Measurements from ENCODE around the gene RNU5D-1. TPM values are rescaled to one million over a fixed set of nuclear protein-coding genes. Genes with fewer than 3 reads are reported as not detected.

The RNU5D-1 gene
- total and polyA plus RNA-seq, 2 of the 13 experiments (the other 11 are each of a cell fraction or from before 2014, with no cell fraction given), result 165 TPM; not detected in 1

DNA sequence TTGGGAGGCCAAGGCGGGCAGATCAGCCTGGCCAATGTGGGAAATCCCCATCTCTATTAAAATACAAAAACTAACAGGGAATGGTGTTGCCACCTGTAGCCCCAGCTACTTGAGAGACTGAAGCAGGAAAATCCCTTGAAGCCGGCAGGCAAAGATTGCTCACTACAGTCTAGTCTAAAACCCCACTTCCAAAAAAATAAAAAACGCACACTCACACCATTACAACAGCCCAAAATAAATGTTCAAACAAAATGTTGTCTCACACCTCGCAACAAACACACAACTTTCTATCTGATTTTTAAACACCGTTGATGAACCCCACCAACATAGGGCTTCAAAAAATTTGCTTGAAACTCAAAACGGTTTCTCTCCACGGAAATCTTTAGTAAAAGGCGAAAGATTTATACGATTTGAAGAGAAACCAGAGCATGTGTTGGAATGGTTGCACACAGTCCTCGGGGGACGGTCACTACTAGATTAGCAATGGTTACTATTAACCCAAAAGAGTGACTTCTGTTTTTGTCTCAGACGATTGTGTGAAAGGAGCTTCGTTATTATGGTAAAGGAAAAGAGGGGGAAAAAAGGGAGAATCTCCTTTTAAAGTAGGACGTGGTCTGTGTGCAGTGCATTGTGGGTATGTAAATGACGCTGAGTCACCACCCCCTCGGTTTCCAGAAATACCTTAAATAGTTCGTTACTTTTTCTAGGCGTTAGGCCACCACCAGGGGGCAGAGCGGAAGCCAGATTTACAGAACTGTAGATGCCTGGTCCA, at the start of gene RNU5D-1 (continued):
- TF ChIP-seq, protein P1, sequence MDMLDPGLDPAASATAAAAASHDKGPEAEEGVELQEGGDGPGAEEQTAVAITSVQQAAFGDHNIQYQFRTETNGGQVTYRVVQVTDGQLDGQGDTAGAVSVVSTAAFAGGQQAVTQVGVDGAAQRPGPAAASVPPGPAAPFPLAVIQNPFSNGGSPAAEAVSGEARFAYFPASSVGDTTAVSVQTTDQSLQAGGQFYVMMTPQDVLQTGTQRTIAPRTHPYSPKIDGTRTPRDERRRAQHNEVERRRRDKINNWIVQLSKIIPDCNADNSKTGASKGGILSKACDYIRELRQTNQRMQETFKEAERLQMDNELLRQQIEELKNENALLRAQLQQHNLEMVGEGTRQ (IDR thresholded peaks at IDR 0.05; ENCODE audit: low read depth, low read length), result no peak
- TF ChIP-seq, protein P1 (CRISPR knock-in tag; IDR thresholded peaks at IDR 0.05; ENCODE audit: borderline replicate concordance), result peak; percentile 39; the same call in 1 of the 2 replicates
- TF ChIP-seq, protein P2, sequence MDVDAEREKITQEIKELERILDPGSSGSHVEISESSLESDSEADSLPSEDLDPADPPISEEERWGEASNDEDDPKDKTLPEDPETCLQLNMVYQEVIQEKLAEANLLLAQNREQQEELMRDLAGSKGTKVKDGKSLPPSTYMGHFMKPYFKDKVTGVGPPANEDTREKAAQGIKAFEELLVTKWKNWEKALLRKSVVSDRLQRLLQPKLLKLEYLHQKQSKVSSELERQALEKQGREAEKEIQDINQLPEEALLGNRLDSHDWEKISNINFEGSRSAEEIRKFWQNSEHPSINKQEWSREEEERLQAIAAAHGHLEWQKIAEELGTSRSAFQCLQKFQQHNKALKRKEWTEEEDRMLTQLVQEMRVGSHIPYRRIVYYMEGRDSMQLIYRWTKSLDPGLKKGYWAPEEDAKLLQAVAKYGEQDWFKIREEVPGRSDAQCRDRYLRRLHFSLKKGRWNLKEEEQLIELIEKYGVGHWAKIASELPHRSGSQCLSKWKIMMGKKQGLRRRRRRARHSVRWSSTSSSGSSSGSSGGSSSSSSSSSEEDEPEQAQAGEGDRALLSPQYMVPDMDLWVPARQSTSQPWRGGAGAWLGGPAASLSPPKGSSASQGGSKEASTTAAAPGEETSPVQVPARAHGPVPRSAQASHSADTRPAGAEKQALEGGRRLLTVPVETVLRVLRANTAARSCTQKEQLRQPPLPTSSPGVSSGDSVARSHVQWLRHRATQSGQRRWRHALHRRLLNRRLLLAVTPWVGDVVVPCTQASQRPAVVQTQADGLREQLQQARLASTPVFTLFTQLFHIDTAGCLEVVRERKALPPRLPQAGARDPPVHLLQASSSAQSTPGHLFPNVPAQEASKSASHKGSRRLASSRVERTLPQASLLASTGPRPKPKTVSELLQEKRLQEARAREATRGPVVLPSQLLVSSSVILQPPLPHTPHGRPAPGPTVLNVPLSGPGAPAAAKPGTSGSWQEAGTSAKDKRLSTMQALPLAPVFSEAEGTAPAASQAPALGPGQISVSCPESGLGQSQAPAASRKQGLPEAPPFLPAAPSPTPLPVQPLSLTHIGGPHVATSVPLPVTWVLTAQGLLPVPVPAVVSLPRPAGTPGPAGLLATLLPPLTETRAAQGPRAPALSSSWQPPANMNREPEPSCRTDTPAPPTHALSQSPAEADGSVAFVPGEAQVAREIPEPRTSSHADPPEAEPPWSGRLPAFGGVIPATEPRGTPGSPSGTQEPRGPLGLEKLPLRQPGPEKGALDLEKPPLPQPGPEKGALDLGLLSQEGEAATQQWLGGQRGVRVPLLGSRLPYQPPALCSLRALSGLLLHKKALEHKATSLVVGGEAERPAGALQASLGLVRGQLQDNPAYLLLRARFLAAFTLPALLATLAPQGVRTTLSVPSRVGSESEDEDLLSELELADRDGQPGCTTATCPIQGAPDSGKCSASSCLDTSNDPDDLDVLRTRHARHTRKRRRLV (CRISPR knock-in tag; IDR thresholded peaks at IDR 0.05), result peak; percentile 100
- TF ChIP-seq SRF (IDR thresholded peaks at IDR 0.05; ENCODE audit: low read depth, low read length) (peak; percentile 81), CEBPG (CRISPR knock-in tag; IDR thresholded peaks at IDR 0.05) (0 out of 2 replicates have a peak, but pooled peaks have one; percentile 42), RCOR2 (CRISPR knock-in tag; IDR thresholded peaks at IDR 0.05) (peak; percentile 22; the same call in 1 of the 2 replicates), ZNF75D (CRISPR knock-in tag; IDR thresholded peaks at IDR 0.05; ENCODE audit: borderline replicate concordance) (no peak), ZNF124 (CRISPR knock-in tag; IDR thresholded peaks at IDR 0.05) (peak; percentile 90), ZNF570 (CRISPR knock-in tag; IDR thresholded peaks at IDR 0.05; ENCODE audit: borderline replicate concordance) (no peak), ZNF564 (CRISPR knock-in tag; IDR thresholded peaks at IDR 0.05) (no peak)
- TF ChIP-seq, protein P3, sequence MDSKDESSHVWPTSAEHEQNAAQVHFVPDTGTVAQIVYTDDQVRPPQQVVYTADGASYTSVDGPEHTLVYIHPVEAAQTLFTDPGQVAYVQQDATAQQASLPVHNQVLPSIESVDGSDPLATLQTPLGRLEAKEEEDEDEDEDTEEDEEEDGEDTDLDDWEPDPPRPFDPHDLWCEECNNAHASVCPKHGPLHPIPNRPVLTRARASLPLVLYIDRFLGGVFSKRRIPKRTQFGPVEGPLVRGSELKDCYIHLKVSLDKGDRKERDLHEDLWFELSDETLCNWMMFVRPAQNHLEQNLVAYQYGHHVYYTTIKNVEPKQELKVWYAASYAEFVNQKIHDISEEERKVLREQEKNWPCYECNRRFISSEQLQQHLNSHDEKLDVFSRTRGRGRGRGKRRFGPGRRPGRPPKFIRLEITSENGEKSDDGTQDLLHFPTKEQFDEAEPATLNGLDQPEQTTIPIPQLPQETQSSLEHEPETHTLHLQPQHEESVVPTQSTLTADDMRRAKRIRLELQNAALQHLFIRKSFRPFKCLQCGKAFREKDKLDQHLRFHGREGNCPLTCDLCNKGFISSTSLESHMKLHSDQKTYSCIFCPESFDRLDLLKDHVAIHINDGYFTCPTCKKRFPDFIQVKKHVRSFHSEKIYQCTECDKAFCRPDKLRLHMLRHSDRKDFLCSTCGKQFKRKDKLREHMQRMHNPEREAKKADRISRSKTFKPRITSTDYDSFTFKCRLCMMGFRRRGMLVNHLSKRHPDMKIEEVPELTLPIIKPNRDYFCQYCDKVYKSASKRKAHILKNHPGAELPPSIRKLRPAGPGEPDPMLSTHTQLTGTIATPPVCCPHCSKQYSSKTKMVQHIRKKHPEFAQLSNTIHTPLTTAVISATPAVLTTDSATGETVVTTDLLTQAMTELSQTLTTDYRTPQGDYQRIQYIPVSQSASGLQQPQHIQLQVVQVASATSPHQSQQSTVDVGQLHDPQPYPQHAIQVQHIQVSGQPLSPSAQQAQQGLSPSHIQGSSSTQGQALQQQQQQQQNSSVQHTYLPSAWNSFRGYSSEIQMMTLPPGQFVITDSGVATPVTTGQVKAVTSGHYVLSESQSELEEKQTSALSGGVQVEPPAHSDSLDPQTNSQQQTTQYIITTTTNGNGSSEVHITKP (CRISPR knock-in tag; IDR thresholded peaks at IDR 0.05; ENCODE audit: low read depth), result no peak; the same call in 1 of the 2 replicates
- TF ChIP-seq, protein P4, sequence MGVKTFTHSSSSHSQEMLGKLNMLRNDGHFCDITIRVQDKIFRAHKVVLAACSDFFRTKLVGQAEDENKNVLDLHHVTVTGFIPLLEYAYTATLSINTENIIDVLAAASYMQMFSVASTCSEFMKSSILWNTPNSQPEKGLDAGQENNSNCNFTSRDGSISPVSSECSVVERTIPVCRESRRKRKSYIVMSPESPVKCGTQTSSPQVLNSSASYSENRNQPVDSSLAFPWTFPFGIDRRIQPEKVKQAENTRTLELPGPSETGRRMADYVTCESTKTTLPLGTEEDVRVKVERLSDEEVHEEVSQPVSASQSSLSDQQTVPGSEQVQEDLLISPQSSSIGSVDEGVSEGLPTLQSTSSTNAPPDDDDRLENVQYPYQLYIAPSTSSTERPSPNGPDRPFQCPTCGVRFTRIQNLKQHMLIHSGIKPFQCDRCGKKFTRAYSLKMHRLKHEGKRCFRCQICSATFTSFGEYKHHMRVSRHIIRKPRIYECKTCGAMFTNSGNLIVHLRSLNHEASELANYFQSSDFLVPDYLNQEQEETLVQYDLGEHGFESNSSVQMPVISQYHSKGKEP (CRISPR knock-in tag; IDR thresholded peaks at IDR 0.05), result no peak
- TF ChIP-seq, protein P5, sequence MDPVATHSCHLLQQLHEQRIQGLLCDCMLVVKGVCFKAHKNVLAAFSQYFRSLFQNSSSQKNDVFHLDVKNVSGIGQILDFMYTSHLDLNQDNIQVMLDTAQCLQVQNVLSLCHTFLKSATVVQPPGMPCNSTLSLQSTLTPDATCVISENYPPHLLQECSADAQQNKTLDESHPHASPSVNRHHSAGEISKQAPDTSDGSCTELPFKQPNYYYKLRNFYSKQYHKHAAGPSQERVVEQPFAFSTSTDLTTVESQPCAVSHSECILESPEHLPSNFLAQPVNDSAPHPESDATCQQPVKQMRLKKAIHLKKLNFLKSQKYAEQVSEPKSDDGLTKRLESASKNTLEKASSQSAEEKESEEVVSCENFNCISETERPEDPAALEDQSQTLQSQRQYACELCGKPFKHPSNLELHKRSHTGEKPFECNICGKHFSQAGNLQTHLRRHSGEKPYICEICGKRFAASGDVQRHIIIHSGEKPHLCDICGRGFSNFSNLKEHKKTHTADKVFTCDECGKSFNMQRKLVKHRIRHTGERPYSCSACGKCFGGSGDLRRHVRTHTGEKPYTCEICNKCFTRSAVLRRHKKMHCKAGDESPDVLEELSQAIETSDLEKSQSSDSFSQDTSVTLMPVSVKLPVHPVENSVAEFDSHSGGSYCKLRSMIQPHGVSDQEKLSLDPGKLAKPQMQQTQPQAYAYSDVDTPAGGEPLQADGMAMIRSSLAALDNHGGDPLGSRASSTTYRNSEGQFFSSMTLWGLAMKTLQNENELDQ (CRISPR knock-in tag; IDR thresholded peaks at IDR 0.05; ENCODE audit: borderline replicate concordance), result no peak

All from HepG2 (cell line).